A549 (cell line): ENCODE results near the gene ZNF292.

Experiments used
- CTCF ChIP-seq: fragments of >200 bp; sonication (Bioruptor Twin); formaldehyde crosslinking; IDR thresholded peaks from 3 replicates; pipeline ENCODE4 v1.5.1; 2016
- FOXS1 ChIP-seq: fragments of 250-450 bp; sonication (Bioruptor Pico); IDR thresholded peaks from 2 replicates; pipeline ENCODE4 v1.5.0; 2020; ENCODE audit warnings: mild to moderate bottlenecking, moderate library complexity
- POLR2AphosphoS2 ChIP-seq: conservative IDR thresholded peaks from 2 replicates; pipeline ENCODE4 v1.6.1; 2012; ENCODE audit warnings: low read length, improper control_type of control experiment, inconsistent platforms
- RNF2 ChIP-seq: fragments of 200-600 bp; sonication (generic); IDR thresholded peaks from 2 replicates; pipeline ENCODE4 v1.6.1; 2016; ENCODE audit warnings: low read depth, mild to moderate bottlenecking, antibody characterized with exemption, moderate library complexity, borderline replicate concordance

GRCh38 chr6:87224971-87225370 is 69.6 kb downstream of the ZNF292 start:
- no peak for TF ChIP-seq CTCF
- TF ChIP-seq POLR2AphosphoS2, result no peak
- no peak for TF ChIP-seq FOXS1 (CRISPR knock-in tag)
- no peak for TF ChIP-seq RNF2
